Endodermal cell (in vitro differentiated cells): ENCODE measurements around the gene CPSF4L. TPM values are rescaled to one million over a fixed set of nuclear protein-coding genes. Genes with fewer than 3 reads are reported as not detected.
A peak's percentile ranks its signal among the peaks of the same experiment; 100 is the strongest.

ENCODE experiments used
- DNase-seq: peaks from one replicate; pipeline ENCODE4 v3.0.0-alpha.2; 2017
- H3K27ac ChIP-seq: 2 replicates; pipeline ENCODE4 v1.5.1; 2013; ENCODE audit warnings: mild to moderate bottlenecking, low read depth, low read length, moderate library complexity
- H3K27me3 ChIP-seq: 2 replicates; pipeline ENCODE4 v1.6.1; 2013; ENCODE audit warnings: mild to moderate bottlenecking, low read length, moderate library complexity; ENCODE audit not compliant: insufficient read depth, control insufficient read depth, poor library complexity, severe bottlenecking
- H3K36me3 ChIP-seq: 2 replicates; pipeline ENCODE4 v1.7.0; 2013; ENCODE audit warnings: mild to moderate bottlenecking, low read length, moderate library complexity; ENCODE audit not compliant: control insufficient read depth, insufficient read depth
- H3K4me1 ChIP-seq: one replicate; pipeline ENCODE4 v1.7.0; 2013; ENCODE audit warnings: low read length; ENCODE audit not compliant: control insufficient read depth, insufficient read depth
- H3K4me3 ChIP-seq: 2 replicates; pipeline ENCODE4 v1.5.1; 2013; ENCODE audit warnings: mild to moderate bottlenecking, low read length, moderate library complexity
- H3K9ac ChIP-seq: 2 replicates; pipeline ENCODE4 v1.6.1; 2013; ENCODE audit warnings: mild to moderate bottlenecking, low read length, moderate library complexity; ENCODE audit not compliant: poor library complexity, severe bottlenecking; ENCODE audit errors: extremely low read depth
- H3K9me3 ChIP-seq: 2 replicates; pipeline ENCODE4 v1.6.1; 2013; ENCODE audit warnings: mild to moderate bottlenecking, low read length, moderate library complexity; ENCODE audit not compliant: control insufficient read depth
- H3K27ac Mint-ChIP-seq: 2 replicates; pipeline ENCODE4 v1.8.0; 2020; ENCODE audit warnings: mixed read lengths
- H3K27me3 Mint-ChIP-seq: 2 replicates; pipeline ENCODE4 v1.8.0; 2021; ENCODE audit warnings: mild to moderate bottlenecking, mixed read lengths; ENCODE audit not compliant: insufficient read depth
- H3K36me3 Mint-ChIP-seq: 2 replicates; pipeline ENCODE4 v1.8.0; 2020; ENCODE audit warnings: low read depth, mixed read lengths
- H3K4me1 Mint-ChIP-seq: 2 replicates; pipeline ENCODE4 v1.8.0; 2020; ENCODE audit warnings: mixed read lengths
- H3K4me3 Mint-ChIP-seq: 2 replicates; pipeline ENCODE4 v1.8.0; 2020; ENCODE audit warnings: mild to moderate bottlenecking, moderate library complexity, mixed read lengths
- H3K9me3 Mint-ChIP-seq: 2 replicates; pipeline ENCODE4 v1.8.0; 2020; ENCODE audit warnings: mild to moderate bottlenecking, mixed read lengths
- WGBS, 2 experiments: methylation state at CpG; one replicate each; pipeline versions ENCODE4 v1.1.5 to v1.1.7; 2013; ENCODE audit warnings: missing lambda C conversion rate in 2 of 2, mixed read lengths in 1 of 2; ENCODE audit not compliant: insufficient coverage in 1 of 2, insufficient read length in 1 of 2; 5-methylcytosine and 5-hydroxymethylcytosine counted together
- total RNA-seq, 2 donors: library from RNA; stranded (reverse); fragmentation: NEBNext Ultra II Directional in 1 of 2; extraction: Animal tissue kit (Norgen Biotek cat#: 25700) in 1 of 2; gene quantifications; 2 replicates in 1 of 2; 3 replicates in 1 of 2; pipeline ENCODE4 v1.2.1, GENCODE V29; 2021
- TF ChIP-seq, protein P1 (sequence below): fragments of 200-600 bp; sonication (generic); conservative IDR thresholded peaks from 2 replicates; pipeline ENCODE4 v1.5.0; 2021; ENCODE audit warnings: antibody characterized with exemption, mild to moderate bottlenecking

Gene CPSF4L
- total RNA-seq, 2 donors from 2014 or later, result 0.29 to 0.58 TPM

DNA sequence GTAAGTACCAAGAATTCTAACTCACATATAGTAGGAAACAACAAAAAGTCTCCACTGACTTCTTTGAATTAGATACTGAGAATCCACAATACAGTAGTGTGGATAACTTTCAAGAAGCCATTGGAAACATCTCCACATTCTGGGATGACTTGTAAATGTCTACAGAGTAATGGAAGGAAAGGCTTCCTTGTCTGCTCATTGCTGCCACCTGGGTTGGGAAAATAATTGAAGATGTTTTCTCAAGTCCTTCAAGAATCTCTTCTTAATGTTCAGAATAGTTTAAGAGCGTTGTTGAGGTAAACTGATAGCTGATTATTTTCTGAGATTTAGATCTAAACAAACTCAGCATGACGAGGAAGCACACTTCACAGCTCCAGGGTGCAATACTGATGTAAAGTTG, 14.0 kb downstream of the CPSF4L start:
- Histone ChIP-seq H3K4me3 (no peak overlapping the region), H3K9me3 (no peaks in the 10 kb centered on the region), H3K36me3 (peaks cover 53% of the 10 kb centered on the region), H3K27ac (no peak overlapping the region), H3K9ac (no peak overlapping the region), H3K4me1 (peaks cover 3% of the 10 kb centered on the region), H3K27me3 (no peaks in the 10 kb centered on the region)
- no peak overlapping the region for H3K4me3 Mint-ChIP-seq
- peaks cover 5% of the 10 kb centered on the region for H3K27me3 Mint-ChIP-seq
- TF ChIP-seq, protein P1, sequence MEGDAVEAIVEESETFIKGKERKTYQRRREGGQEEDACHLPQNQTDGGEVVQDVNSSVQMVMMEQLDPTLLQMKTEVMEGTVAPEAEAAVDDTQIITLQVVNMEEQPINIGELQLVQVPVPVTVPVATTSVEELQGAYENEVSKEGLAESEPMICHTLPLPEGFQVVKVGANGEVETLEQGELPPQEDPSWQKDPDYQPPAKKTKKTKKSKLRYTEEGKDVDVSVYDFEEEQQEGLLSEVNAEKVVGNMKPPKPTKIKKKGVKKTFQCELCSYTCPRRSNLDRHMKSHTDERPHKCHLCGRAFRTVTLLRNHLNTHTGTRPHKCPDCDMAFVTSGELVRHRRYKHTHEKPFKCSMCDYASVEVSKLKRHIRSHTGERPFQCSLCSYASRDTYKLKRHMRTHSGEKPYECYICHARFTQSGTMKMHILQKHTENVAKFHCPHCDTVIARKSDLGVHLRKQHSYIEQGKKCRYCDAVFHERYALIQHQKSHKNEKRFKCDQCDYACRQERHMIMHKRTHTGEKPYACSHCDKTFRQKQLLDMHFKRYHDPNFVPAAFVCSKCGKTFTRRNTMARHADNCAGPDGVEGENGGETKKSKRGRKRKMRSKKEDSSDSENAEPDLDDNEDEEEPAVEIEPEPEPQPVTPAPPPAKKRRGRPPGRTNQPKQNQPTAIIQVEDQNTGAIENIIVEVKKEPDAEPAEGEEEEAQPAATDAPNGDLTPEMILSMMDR, result peak; percentile 52
- WGBS, 2 experiments, result 98 to 100% methylated on average over 2 of the region's 2 CpGs
- H3K27ac Mint-ChIP-seq, result no peak overlapping the region
- no peaks in the 10 kb centered on the region for H3K9me3 Mint-ChIP-seq
- DNase-seq, result no peak
- peaks cover 36% of the 10 kb centered on the region for H3K36me3 Mint-ChIP-seq
- peaks cover 22% of the 10 kb centered on the region for H3K4me1 Mint-ChIP-seq

DNA sequence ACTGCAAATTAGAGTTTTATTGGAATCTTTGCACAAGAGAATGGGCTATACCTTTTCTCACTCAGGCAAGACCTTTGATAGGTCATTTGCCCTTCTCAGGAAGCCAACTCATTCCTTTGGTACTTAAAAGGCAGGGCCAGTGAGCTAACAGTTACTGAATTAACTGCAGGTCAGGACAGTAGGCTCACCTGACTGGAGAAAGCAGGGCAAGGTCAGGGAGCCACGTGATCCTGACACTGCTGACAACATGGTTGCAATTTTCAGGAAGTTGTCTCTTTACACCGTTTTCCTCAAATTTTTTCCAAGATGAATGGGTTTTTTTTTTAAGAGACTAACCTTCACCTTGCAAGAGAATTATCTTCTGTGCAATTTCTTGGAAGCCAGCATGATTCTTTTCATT, 21.1 kb downstream of the CPSF4L start:
- no peak overlapping the region for H3K4me3 Mint-ChIP-seq
- 94 to 100% methylated on average over 2 of the region's 2 CpGs for WGBS, 2 experiments
- DNase-seq, result peak; percentile 25
- H3K9me3 ChIP-seq, result no peaks in the 10 kb centered on the region
- no peak overlapping the region for H3K27ac ChIP-seq
- H3K36me3 Mint-ChIP-seq, result peaks cover 69% of the 10 kb centered on the region
- H3K27ac Mint-ChIP-seq, result no peak overlapping the region
- H3K27me3 ChIP-seq, result no peaks in the 10 kb centered on the region
- H3K4me1 Mint-ChIP-seq, result peaks cover 9% of the 10 kb centered on the region
- no peaks in the 10 kb centered on the region for H3K4me1 ChIP-seq
- H3K9ac ChIP-seq, result no peak overlapping the region
- TF ChIP-seq, protein P1, result no peak
- H3K4me3 ChIP-seq, result no peak overlapping the region
- H3K27me3 Mint-ChIP-seq, result no peaks in the 10 kb centered on the region
- no peaks in the 10 kb centered on the region for H3K9me3 Mint-ChIP-seq
- peaks cover 90% of the 10 kb centered on the region for H3K36me3 ChIP-seq

DNA sequence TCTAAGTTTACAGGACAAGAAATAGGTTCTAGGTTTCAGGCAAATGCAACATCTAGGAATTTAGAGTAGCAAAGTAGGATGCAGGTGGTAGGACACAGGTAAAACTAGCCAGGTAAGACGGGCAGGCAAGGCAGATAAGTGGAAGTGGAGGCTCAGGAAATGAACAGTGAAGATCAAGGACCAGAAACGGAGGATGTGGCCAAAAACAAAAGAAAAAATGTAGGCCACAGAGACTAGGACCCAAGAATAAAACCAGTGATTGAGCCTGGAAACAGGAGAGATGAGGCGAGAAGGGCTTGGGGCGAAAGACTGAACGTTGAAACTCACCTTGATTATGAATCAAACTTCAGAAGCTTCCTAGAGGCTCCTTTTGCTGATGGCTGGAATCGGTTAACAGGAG, 24.0 kb downstream of the CPSF4L start:
- H3K27me3 Mint-ChIP-seq, result no peaks in the 10 kb centered on the region
- TF ChIP-seq, protein P1, result no peak
- H3K27ac Mint-ChIP-seq, result no peak overlapping the region
- WGBS, 2 experiments, result 94 to 95% methylated on average over 6 of the region's 6 CpGs
- no peak overlapping the region for H3K4me3 Mint-ChIP-seq
- Histone ChIP-seq H3K36me3 (peaks cover 82% of the 10 kb centered on the region), H3K27me3 (no peaks in the 10 kb centered on the region), H3K4me3 (no peak overlapping the region), H3K9me3 (no peaks in the 10 kb centered on the region), H3K27ac (no peak overlapping the region), H3K9ac (no peak overlapping the region), H3K4me1 (no peaks in the 10 kb centered on the region)
- H3K9me3 Mint-ChIP-seq, result no peaks in the 10 kb centered on the region
- H3K36me3 Mint-ChIP-seq, result peaks cover 59% of the 10 kb centered on the region
- peak; percentile 20 for DNase-seq
- peaks cover 14% of the 10 kb centered on the region for H3K4me1 Mint-ChIP-seq
